GM21360 (cell line): ENCODE data around the gene RACK1.

Source experiments
- ATAC-seq: cut with Tn5 transposase; IDR thresholded peaks from one replicate; pipeline ENCODE4 v1.9.1; 2021; ENCODE audit warnings: mild to moderate bottlenecking, moderate library complexity; ENCODE audit not compliant: unreplicated experiment

RACK1 gene

DNA sequence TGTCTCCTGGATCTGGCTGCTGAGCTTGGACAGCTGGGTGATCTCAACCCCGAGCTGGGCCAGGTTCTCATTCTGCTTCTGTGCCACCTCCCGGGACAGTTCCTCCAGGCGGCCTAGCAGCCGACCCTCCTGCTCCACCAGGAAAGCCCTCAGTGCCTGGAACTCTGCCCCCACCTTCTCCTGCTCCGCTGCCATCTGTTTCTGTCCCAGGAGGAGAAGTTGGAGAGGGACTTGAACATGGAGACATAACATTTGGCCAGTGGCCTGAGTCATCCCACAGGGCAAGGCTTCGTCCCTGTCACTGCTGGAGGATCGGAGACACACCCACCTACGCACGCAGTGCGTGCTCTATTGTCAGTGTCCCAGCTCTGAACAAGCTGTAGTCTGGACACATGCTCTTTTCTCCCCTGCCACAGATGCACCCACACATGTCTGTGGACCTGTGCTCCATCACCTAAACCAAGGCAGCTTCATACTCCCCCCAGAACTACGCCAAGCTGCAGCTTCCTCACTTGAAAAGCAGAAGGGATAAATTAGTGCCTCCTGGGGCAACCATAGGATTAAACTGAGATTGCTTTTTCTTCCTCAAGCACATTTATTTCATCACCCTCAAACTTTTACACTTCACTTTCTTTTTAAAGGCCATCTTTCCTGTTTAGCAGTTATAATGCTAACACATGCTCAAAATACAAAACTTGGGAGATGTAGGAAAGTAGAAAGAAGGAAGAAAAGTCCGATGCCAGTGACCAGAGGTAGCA lies 43.6 kb downstream of the RACK1 start:
- ATAC-seq, result no peak

DNA sequence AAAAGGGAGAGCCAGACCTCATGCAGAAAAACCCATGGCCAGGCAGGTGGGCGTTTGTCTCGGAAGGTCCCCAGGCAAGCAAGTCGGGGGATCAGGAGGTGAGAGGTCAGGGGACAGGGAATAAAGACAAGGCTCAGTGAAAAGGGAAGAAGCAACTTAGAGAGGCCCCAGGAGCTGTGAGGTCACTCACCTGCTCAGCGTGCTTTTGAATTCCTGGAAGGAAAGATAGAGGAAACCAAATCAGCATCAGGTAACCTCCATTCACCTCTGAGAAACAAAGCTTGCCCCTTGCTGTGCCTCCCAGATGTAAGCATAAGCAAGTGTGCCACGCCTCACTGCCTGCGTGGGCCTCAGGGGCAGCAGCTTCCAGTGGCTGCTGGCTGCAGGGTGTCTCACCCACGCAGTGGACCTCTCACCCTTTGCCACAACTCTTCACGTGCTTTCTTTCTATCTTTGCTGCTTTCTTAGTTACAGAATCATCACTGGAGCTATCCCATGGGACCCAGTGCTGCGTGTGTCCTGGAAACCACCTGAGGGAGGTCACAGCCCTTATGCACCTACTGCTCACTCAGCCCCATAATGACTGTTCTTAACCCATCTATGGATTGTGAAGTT lies 44.7 kb downstream of the RACK1 start:
- peak; percentile 76 for ATAC-seq

DNA sequence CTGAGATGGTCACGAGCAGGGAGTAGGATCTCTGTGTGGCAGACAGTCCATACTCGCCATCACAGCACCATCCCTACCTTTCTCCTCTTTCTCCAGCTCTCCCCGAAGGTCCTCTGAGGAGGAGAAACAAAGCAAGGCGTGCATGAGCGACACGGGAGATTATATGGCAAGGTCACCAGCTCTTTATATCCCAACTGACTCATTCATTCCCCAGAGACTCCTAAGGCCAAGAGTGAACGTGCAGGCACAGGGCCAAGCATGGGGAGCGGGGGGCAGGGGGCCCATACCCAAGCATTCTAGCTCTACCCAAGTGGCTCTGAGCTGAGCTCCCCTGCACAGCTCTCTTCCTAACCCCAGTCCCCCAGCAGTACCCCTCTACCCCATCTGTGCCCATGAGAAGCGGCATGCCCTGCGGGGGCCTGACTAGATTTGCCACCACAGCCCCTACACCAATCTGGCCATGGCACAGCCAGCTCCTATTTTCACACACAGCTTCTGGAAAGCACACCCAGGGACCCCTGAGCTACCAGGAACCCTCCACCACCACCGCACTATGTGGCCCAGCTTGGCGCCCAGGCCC lies 45.5 kb downstream of the RACK1 start:
- ATAC-seq, result no peak

DNA sequence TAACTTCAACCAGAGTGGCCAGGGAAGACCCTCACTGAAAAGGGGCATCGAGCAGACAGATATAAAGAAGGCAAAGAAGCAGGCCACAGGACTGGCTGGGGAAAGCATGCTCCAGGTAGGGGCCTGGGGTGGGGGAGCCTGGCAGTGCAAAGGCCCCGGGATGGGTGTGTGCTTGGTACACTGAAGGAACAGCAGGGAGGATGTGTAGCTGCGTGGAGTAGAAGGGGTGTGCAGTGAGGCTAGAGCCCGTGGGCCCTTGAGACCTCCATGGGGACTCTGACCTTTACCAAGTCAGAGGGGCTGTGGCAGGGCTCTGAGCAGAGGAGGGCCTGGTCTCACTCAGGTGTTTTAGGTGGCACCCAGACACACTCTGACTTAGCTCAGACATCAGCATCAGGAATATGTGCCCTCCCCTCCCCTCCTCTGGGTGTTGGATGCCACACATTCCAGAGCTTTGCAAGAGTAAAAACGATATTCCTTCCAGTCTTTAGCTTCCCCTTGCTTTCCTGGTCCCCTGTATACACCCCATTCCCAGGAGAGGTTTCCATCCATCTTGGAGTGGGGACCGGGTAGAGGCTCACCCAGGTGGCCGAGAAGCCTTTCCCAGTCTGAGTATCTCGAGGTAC lies 46.3 kb downstream of the RACK1 start:
- ATAC-seq, result no peak

DNA sequence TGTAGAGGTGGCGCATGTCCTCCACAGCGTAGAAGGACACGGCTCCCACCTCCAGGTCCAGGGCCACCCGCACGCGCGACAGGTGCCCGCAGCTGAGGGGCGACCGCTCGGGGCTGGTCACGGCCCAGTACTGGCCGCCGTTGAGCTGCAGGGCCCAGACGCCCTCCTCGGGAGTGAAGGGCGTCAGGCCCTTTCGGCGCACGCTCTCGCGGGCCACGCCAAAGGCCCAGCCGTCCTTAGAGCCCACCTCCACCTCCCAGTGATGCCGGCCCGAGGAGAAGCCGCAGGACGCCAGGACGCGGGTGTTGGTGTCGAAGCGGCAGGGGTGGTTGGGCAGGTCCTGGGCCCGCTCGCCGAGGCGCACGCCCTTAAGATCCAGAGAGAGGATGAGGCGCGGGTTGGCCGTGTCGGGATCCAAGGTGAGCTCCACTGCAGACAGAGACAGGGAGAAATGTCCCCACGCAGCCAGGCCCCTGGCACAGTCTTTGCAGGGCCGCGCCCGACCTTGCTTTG lies 48.4 kb downstream of the RACK1 start:
- no peak for ATAC-seq

DNA sequence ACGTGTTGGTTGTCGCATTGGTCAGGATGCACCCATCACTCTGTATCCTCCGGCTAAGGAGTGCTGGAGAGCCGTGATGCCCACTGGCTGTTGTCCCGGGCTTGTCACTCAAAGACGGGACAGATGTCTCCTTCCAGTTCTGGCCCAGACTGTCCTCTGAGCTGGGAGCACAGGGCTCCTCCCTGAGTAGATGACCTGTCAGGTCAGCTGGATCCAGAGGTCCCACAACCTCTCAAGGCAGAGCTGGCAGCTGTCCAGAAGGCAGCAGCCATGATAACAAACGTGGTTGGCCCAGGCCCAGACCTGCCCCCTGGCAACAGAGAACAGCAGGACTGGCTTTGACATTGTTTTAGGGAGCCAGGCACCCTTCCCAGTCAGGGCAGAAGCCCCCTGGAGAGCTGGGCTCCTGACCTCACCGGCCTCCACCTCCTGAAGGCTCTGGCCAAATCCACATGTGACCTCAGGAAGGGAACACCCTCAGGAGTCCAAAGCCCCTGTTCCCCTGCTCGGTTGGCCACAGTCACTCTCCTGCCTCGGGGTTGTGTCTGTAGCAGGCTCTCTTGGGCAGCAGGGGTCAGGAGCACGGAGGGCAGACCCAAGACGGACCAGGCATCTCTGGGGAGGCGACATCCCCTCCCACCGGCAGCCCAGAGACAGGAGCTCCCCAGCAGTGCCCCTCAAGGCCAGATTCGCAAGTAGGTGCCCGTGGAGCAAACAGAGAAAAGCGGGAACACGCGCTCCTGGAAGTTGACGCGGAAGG lies 49.0 kb downstream of the RACK1 start:
- no peak for ATAC-seq

DNA sequence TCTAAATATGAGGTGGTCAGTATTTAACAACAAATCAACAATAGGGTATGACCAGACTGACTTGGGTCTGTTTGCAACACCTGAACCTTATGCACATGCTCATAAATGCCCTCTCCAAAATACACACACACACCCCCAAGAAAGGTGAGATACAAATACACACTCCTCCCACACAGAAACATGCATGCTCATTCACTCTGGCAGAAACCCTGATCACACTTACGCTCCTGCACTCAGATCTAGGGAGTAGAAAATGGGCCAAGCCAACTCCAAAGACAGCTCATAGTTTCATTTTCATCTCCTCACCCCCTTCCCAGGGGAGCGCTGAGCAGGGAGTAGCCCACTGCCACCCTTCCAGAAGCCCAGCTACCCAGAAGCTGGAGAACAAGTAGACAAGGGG lies 50.0 kb downstream of the RACK1 start:
- no peak for ATAC-seq

DNA sequence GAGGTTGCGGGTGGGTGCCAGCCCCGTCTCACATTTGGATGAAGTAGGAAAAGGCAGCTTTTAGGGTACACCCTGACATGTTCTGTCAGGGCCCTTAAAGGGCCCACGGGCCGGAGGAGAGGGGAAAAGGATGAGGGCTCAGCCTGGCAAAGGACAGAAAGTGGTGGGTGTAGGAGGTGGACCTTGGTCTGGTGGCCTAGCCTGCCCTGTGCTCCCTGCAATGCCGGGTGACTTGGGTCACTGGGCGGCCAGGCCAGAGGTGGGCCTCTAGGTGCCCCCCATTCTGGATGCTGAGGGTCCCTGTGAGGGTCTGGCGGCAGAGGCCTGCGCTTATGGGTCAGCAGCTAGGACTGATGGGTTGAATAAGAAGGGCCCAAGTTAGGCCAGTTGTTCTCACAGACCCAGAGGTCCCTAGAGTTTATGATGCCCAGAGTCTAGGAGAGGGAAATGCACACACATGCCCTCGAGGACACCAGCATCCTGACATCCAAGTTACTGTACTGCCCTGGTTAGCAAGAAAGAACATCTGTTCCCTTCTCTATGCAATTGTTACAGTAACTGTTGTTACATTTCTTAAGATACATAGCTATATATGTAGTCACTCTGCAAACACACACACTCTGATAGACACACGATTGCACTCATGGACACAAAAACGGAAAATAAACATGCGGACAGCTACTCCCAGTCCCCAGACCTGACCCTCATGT lies 51.2 kb downstream of the RACK1 start:
- no peak for ATAC-seq

DNA sequence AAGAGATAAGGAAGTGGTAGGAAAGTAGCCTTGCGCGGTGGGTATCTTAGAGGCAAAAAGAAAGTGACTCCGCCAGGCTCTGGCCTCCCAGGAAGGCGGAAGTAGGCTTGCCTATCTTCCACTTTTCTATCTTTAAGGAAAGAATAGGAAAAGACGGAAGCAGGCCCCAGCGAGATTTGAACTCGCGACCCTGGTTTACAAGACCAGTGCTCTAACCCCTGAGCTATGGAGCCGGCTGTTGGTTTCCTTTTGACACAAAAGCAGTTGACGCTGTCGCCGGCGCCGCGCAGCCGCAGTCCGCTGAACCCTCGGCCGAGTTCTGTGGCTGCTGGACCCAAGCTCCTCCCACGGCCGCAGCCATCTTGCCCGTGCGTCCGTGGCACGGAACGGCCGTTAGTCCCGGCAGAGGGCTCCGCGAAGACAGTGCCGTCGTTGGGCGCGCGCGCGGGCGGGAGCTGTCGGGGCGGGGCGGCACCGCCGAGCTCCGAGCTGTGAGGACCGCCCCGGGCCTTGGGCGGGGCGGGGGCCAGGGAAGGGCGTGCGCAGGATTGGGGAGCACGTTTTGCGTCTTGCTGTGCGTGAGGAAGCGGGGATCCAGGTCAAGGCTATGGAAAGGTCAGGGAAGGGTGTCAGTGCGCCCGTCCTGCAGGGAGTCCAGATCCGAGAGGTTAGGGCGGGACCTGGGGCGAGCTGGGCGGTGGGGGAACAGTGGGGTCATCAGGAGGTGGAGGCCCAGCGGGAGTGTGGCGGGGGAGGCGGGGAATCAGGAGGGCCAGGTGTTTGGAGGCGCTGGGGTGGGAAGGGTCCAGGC lies 52.0 kb downstream of the RACK1 start:
- ATAC-seq, result peak; percentile 64

DNA sequence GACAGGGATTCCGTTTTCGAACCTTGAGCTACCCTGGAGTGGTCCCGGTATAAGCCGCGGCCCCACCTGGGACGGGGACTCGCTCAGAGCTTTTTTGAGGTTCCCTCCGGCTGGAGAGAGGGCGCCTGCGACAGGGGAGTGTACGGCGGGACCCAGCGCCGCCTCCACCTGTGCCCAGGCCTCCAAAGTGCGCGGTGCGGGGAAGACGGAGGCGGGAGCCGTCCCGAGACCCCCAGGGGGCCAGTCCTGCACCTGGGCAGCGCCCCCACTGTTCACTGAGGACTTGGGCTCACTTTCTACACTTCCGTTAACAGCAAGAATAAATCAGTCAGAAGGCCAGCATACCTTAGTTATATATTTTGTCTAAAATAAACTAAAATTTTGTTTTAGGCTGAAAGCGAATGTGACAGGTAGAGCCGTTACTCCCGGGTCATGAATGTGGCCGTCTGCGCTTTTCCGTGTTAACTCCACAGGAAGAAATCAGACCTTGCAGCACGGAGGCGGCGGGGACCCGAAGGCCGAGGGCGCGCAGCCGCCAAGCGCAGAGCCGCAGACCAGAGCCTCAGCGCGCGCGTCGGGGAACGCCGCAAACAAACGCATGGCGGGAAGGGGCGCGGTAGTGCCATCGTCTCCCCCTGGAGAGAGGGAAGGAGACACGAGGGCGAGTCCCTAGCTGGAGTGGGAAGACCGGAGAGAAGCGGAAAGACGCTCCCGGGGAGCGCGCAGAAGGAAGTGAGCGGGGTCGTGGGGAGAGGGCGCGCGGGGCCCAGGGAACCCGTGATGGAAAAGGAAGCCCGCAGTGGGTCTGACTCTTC lies 52.8 kb downstream of the RACK1 start:
- no peak for ATAC-seq

DNA sequence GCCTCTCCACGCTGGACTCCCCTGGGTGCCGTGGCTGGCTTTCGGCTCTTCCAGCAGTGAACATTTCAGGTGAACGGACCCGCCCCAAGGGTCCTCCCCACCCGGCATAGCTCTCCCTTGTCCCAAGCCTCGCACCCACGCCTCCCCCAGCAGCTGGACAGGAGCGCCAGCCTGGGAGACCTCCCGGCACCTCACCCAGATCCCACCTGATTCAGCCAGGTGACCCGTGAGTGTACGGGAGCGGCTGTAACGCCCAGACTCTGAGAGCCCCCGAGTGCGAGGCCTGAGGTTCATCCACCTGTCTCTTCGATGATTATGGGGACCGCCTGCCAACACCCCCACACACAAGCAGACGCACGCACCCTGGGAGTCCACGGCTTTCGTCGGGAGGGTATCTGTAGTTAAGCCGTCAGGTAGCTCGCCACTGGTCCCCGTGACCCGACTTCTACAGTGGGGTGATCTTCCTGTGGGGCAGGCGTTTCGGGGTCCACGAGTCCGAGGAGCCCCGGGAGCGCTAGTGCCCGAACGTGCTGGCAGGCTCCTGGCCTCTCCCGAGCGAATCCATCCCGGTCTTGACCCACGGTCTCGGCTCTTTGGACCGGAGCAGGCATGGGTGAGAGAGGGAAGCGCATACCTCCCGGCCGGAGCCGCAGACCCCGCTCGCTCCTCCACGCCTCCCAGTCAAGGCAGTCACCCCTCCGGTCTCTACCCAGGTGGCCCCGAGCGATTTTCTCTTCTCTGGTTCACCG lies 53.6 kb downstream of the RACK1 start:
- no peak for ATAC-seq

DNA sequence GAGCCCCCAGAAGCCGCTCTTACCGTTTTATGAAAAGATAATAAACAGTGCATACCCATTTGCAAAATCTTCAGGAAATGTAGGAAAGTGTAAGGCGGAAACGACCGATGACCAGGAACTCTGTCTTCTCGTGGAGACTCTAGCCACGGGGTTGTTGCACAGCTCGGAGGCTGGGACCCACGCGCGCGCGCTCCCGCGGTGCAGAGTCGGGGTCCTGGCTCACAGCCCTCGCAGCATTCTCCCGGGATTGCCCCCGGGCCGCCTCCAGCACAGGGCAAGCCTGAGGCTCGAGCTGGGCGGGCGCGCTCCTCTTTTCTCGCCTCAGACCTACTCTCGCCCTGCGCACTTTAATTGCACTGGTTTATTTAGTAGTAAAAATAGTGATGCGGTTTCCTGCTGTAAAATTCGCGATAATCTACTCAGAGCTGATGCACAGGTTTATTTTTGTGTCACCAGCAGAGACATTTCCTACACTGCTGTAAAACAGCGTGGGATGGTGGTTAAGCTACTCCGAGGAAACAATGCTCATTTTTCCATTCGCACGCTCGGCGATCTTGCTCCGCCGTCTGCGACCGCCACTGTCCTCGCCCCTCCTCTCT lies 54.2 kb downstream of the RACK1 start:
- no peak for ATAC-seq

DNA sequence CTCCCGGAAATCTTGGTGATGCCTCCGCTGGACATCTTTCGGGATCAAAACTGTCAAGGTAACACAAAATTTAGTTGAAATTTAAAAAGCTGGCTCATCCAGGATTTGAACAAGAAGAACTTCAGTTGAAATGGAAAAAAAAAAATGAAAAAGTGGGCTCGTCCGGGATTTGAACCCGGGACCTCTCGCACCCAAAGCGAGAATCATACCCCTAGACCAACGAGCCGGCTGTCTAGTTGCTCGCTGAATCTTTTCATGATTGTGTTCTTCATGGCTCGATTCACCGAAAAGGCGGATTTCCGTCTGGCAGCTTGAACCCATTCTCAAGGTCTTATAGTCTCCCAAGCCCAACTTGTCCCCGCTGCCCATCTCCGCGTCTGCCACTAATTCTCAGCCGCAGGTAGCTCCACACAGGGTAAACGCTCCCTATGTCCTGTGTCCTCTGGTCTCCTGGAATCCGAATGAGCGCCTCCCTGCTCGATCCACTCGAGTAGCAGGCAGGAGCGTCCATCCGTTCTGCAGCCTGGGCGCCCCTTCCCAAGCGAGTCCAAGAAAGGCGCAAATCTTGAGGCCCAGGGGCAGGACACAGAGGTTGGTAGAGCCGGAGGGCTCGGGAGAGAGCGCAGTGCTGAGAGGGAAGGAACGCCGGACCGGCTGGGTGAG lies 54.9 kb downstream of the RACK1 start:
- no peak for ATAC-seq

DNA sequence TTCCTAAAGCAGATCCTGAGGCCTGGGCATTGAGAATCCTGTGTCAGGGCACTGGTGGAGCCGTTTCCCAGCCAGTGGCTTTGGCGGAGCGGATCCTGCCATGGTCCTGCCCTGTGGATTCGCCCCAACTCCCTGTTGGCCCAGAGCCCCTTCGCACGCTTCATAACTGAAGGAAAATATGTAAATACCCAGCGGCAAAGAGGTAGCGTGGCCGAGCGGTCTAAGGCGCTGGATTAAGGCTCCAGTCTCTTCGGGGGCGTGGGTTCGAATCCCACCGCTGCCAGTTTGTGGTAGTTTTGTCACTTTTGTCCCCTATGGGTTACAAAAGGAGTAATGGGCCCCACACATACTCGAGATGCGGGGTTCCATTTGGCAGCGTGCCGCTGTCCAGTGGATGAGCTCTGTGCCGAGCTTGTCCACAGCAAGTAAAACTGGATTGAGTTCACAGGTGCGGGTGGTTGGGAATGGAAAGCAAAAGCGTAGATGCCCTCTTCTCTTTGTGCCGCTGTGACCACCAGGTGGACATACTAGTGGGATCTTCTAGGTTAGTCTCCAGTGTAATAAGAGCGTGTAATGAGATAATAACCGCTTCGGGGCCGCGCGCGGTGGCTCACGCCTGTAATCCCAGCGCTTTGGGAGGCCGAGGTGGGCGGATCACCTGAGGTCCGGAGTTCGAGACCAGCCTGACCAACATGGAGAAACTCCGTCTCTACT lies 56.0 kb downstream of the RACK1 start:
- ATAC-seq, result no peak

DNA sequence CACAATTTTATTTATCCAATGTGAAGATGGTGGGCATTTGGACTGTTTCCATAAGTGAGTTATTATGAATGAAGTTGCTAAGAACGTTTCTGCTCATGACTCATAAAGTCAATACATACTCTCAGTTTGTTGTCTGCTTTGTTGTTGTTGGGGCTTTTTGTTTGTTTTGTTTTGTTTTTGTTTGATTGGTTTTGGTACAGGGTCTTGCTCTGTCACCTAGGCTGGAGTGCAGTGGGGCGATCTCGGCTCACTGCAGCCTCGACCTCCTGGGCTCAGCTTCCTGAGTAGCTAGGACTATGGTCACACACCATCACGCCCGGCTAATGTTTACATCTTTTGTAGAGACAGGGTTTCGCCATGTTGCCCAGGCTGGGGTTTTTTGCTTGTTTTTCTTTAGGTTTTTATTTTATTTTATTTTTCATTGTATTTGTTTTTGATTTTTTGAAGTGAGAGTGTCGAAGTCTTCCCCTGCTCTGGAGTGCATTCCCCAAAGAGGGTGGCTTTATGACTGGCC lies 56.7 kb downstream of the RACK1 start:
- ATAC-seq, result no peak
